CD4-positive, alpha-beta T cell (primary cell): ENCODE data around the gene SLC41A3. TPM values are rescaled to one million over a fixed set of nuclear protein-coding genes. Genes with fewer than 3 reads are reported as not detected.

ENCODE experiments used
- ATAC-seq: fragments of 200-7000 bp; cut with Tn5 transposase; one replicate; pipeline ENCODE4 v1.10.0; 2022; ENCODE audit warnings: mild to moderate bottlenecking; ENCODE audit not compliant: poor library complexity
- CTCF ChIA-PET: fragments of 350-600 bp; sonication (Branson Sonifier 250); formaldehyde crosslinking; loops from one replicate; lab custom pipeline; 2021; ENCODE audit warnings: antibody characterized with exemption, inconsistent platforms; lab: Charles Lee
- POLR2A ChIA-PET: fragments of 350-600 bp; sonication (Branson Sonifier 250); formaldehyde crosslinking; loops from one replicate; lab custom pipeline; 2021; ENCODE audit warnings: antibody characterized with exemption, inconsistent platforms; lab: Charles Lee
- DNase-seq, 14 experiments: peaks; one replicate each; pipeline ENCODE4 v3.0.0-alpha.2; 2013 to 2020; ENCODE audit warnings: mixed read lengths in 2 of 14
- H3K27ac ChIP-seq, 2 donors: one replicate each; pipeline versions ENCODE4 v1.5.1 to v1.7.0; 2013; ENCODE audit warnings: low read length in 2 of 2, low read depth in 1 of 2, mild to moderate bottlenecking in 1 of 2
- H3K27me3 ChIP-seq, 2 experiments: 1 replicate in 1 of 2; 2 replicates in 1 of 2; pipeline versions ENCODE4 v1.6.1 to v1.7.0; 2013; ENCODE audit warnings: low read length in 2 of 2, control low read depth in 1 of 2, mild to moderate bottlenecking in 1 of 2, moderate library complexity in 1 of 2; ENCODE audit not compliant: insufficient read depth in 2 of 2, control insufficient read depth in 1 of 2
- H3K36me3 ChIP-seq: one replicate; pipeline ENCODE4 v1.6.1; 2013; ENCODE audit warnings: low read length, control low read depth; ENCODE audit not compliant: insufficient read depth
- H3K4me1 ChIP-seq: one replicate; pipeline ENCODE4 v1.6.1; 2013; ENCODE audit warnings: low read length, control low read depth; ENCODE audit not compliant: insufficient read depth
- H3K4me3 ChIP-seq: one replicate; pipeline ENCODE4 v1.5.1; 2013; ENCODE audit warnings: mild to moderate bottlenecking, low read length, moderate library complexity
- H3K9me3 ChIP-seq, 2 experiments: 1 replicate in 1 of 2; 2 replicates in 1 of 2; pipeline versions ENCODE4 v1.6.1 to v1.7.0; 2013; ENCODE audit warnings: low read length in 2 of 2, mild to moderate bottlenecking in 2 of 2, control low read depth in 1 of 2, moderate library complexity in 1 of 2; ENCODE audit not compliant: control insufficient read depth in 1 of 2, insufficient read depth in 1 of 2
- H3K27ac Mint-ChIP-seq: one replicate; pipeline ENCODE4 v1.8.0; 2020; ENCODE audit warnings: mixed read lengths
- H3K27me3 Mint-ChIP-seq: one replicate; pipeline ENCODE4 v1.8.0; 2021; ENCODE audit warnings: mixed read lengths
- H3K36me3 Mint-ChIP-seq: one replicate; pipeline ENCODE4 v1.8.0; 2021; ENCODE audit warnings: low read depth, mixed read lengths
- H3K4me1 Mint-ChIP-seq: one replicate; pipeline ENCODE4 v1.8.0; 2021; ENCODE audit warnings: low read depth, mixed read lengths
- H3K4me3 Mint-ChIP-seq: one replicate; pipeline ENCODE4 v1.8.0; 2020; ENCODE audit warnings: mild to moderate bottlenecking, mixed read lengths
- H3K9me3 Mint-ChIP-seq: one replicate; pipeline ENCODE4 v1.8.0; 2020; ENCODE audit warnings: mixed read lengths
- intact Hi-C, 2 experiments: fragments of 100-400 bp; cut with DNase I in 1 of 2; cut with micrococcal nuclease in 1 of 2; formaldehyde crosslinking; loops; one replicate each; pipeline versions ENCODE4 v1.15.1 to v1.9.0; 2023 to 2025; cut with DNase I, micrococcal nuclease
- total RNA-seq, 174 experiments: library from RNA in 2 of 174; stranded (reverse) in 2 of 174; gene quantifications; one replicate each; pipeline ENCODE4 v1.2.3 and lab custom pipeline; 2021 to 2026
- TF ChIP-seq, protein P1 (sequence below): fragments of 200-600 bp; IDR thresholded peaks from one replicate; pipeline ENCODE4 v1.8.0; 2022; ENCODE audit warnings: antibody characterized with exemption, mild to moderate bottlenecking

SLC41A3 gene
- total RNA-seq, 2 experiments from 2014 or later = 26.5 to 29.1 TPM

DNA sequence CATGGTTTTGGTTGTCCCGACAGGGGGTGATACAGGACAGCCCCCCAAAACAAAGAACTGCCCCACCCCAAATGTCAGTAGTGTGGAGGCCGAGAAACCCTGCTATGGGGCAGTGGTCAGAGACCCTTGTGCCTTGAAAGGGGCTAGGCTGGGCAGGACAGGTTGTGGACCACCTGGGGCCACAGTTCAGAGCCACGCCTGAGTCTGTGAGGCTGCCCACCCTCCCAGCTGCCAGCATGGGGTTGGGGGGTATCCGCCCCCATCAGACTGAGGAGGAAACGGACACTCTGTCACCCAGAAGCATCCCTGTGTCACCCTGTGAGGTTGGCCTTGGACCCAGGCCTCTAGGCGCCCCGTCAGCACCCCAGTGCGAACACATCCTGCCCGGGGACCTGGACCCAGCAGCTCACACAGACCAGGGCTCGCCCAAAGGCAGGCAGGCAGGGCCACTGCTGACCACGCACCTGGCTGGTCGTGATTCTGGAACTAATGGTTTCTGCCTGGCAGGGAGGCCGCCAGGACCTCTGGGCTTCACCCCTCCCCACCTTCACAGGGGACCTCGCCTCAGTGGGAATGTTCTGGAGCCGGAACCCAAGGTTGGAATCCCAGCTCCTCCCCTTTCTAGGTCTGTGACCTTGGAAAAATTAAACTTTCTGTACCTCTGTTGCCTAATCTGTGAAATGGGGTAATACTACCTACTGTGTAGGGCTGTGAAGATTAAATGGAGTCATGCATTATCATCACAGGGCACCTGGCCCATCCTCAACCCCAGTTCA is 1.4 kb downstream of the SLC41A3 start:
- Mint-ChIP-seq H3K4me3 (peak overlapping the region; percentile 93), H3K4me1 (peaks cover 30% of the 10 kb centered on the region), H3K27me3 (no peaks in the 10 kb centered on the region), H3K27ac (peak overlapping the region; percentile 85), H3K36me3 (peaks cover 5% of the 10 kb centered on the region), H3K9me3 (no peaks in the 10 kb centered on the region)
- ChIA-PET CTCF (no interaction called here), POLR2A (no interaction called here)
- peak in 2 of 14 experiments; percentile 6 to 31 for DNase-seq
- TF ChIP-seq, protein P1, sequence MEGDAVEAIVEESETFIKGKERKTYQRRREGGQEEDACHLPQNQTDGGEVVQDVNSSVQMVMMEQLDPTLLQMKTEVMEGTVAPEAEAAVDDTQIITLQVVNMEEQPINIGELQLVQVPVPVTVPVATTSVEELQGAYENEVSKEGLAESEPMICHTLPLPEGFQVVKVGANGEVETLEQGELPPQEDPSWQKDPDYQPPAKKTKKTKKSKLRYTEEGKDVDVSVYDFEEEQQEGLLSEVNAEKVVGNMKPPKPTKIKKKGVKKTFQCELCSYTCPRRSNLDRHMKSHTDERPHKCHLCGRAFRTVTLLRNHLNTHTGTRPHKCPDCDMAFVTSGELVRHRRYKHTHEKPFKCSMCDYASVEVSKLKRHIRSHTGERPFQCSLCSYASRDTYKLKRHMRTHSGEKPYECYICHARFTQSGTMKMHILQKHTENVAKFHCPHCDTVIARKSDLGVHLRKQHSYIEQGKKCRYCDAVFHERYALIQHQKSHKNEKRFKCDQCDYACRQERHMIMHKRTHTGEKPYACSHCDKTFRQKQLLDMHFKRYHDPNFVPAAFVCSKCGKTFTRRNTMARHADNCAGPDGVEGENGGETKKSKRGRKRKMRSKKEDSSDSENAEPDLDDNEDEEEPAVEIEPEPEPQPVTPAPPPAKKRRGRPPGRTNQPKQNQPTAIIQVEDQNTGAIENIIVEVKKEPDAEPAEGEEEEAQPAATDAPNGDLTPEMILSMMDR = no peak
- Histone ChIP-seq H3K9me3 (peaks cover 0 to 4% of the 10 kb centered on the region in 2 experiments), H3K27me3 (no peaks in the 10 kb centered on the region), H3K36me3 (no peaks in the 10 kb centered on the region), H3K4me3 (peak overlapping the region; percentile 70), H3K4me1 (peaks cover 28% of the 10 kb centered on the region), H3K27ac (peak overlapping the region; percentile 33 to 72)
- ATAC-seq = no peak
- intact Hi-C loops = loop anchor here (1.0 to 10.0 kb wide), 12 partner anchors 90 to 1592 kb away; partner anchors contain the start of genes ABTB1 (in 1 of the 2), KLF15 (in 1 of the 2), MCM2 (in 1 of the 2) and OSBPL11 (in 1 of the 2)

DNA sequence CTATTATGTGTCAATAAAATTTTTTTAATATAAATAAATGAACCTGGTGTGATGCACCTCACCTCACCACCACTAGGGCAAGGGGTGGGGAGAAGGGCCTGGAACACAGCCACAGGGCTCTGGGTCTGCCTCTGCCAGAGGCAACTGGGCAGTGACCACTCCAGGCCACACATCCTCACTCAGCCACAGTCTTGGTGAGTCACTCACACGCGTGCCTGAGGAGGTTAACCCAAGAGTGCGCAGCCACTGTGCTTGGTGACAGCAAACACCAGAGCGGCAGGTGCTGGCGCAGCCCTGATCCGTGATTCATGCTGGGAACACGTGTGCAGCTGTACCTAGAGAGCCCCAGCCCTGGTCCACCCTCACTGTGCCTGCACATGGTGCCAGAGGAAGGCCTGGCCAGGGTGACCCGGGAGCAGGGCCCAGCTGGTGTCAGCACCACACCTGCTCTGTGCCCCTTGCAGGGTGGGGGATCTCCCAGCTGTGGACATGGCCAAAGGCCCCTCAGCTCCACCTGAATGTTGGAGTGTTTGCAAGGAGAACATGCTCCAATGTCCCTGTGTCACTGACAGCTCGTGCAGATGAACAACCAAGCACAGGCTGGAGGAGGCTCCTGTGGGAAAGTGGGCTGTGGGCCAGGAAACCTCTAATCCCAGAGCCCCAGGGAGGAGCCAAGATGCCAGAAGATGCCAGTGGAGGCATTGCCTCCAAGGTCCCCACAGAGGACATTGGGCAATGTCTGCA is 2.1 kb downstream of the SLC41A3 start:
- ChIA-PET POLR2A (no interaction called here), CTCF (no interaction called here)
- peak overlapping the region; percentile 53 for H3K27ac Mint-ChIP-seq
- no peaks in the 10 kb centered on the region for H3K27me3 ChIP-seq
- peaks cover 30% of the 10 kb centered on the region for H3K4me1 Mint-ChIP-seq
- no peaks in the 10 kb centered on the region for H3K27me3 Mint-ChIP-seq
- H3K4me1 ChIP-seq = peaks cover 28% of the 10 kb centered on the region
- ATAC-seq (no peak), DNase-seq (peak in 3 of 14 experiments; percentile 18 to 44 (median 23))
- no peak overlapping the region for H3K4me3 ChIP-seq
- H3K27ac ChIP-seq = no peak overlapping the region
- H3K9me3 ChIP-seq = peaks cover 0 to 4% of the 10 kb centered on the region in 2 experiments
- no peaks in the 10 kb centered on the region for H3K9me3 Mint-ChIP-seq
- peak overlapping the region; percentile 76 for H3K4me3 Mint-ChIP-seq
- H3K36me3 ChIP-seq = no peaks in the 10 kb centered on the region
- TF ChIP-seq, protein P1 = peak; percentile 33
- H3K36me3 Mint-ChIP-seq = peaks cover 5% of the 10 kb centered on the region
- intact Hi-C loops = loop anchor here (5.0 to 10.0 kb wide), 11 partner anchors 89 to 1593 kb away; partner anchors contain the start of genes ABTB1 (in 1 of the 2), KLF15 (in 1 of the 2), MCM2 (in 1 of the 2) and OSBPL11 (in 1 of the 2)

DNA sequence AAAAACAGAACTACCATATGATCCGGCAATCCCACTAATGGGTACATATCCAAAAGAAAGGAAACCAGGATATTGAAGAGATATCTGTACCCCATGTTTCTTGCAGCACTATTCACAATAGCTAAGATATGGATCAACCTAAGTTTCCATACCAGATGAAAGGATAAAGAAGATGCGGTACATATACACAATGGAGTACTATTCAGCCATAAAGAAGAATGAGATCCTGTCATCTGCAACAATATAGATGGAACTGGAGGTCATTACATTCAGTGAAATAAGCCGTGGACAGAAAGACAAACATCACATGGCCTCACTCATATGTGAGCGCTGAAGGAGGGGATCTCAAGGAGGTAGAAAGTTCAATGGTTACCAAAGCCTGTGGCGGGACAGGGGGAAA is 3.0 kb downstream of the SLC41A3 start:
- peak overlapping the region; percentile 81 for H3K4me3 Mint-ChIP-seq
- peaks cover 5% of the 10 kb centered on the region for H3K36me3 Mint-ChIP-seq
- peaks cover 30% of the 10 kb centered on the region for H3K4me1 Mint-ChIP-seq
- POLR2A ChIA-PET = no interaction called here
- H3K9me3 Mint-ChIP-seq = no peaks in the 10 kb centered on the region
- CTCF ChIA-PET = no interaction called here
- no peaks in the 10 kb centered on the region for H3K36me3 ChIP-seq
- TF ChIP-seq, protein P1 = no peak
- no peaks in the 10 kb centered on the region for H3K27me3 ChIP-seq
- peaks cover 28% of the 10 kb centered on the region for H3K4me1 ChIP-seq
- intact Hi-C loops = loop anchor here (5.0 to 10.0 kb wide), 11 partner anchors 89 to 1594 kb away; partner anchors contain the start of genes ABTB1 (in 1 of the 2), KLF15 (in 1 of the 2), MCM2 (in 1 of the 2) and OSBPL11 (in 1 of the 2)
- DNase-seq (no peak), ATAC-seq (no peak)
- no peak overlapping the region for H3K4me3 ChIP-seq
- H3K9me3 ChIP-seq = peaks cover 0 to 4% of the 10 kb centered on the region in 2 experiments
- H3K27ac ChIP-seq = no peak overlapping the region
- no peaks in the 10 kb centered on the region for H3K27me3 Mint-ChIP-seq
- H3K27ac Mint-ChIP-seq = peak overlapping the region; percentile 53
